ENCODE results near the gene HECTD1. TPM values are rescaled to one million over a fixed set of nuclear protein-coding genes. Genes with fewer than 3 reads are reported as not detected.

HECTD1 gene
- total and polyA plus RNA-seq, 10 of the 15 experiments (the other 5 are each of a cell fraction or from before 2014, with no cell fraction given), result 27.3 to 116 (median 57.7) TPM

- ATAC-seq (no peak), DNase-seq (ENCODE audit: low read depth, low spot score) (no peak), FAIRE-seq (no peak)
- Histone ChIP-seq H4K20me1 (ENCODE audit: control insufficient read depth, insufficient read depth) (no peaks in the 10 kb centered on the region), H3K79me2 (ENCODE audit: control insufficient read depth, insufficient read depth, low read length) (peaks cover 36% of the 10 kb centered on the region), H3K36me3 (ENCODE audit: control insufficient read depth in 2 of 2, insufficient read depth in 2 of 2, low read length in 1 of 2) (peaks cover 0 to 17% of the 10 kb centered on the region in 2 experiments; a peak in 2 of 4 replicates), H3K4me2 (ENCODE audit: control insufficient read depth, insufficient read depth) (no peak overlapping the region), H2AFZ (ENCODE audit: control insufficient read depth, low read depth, low read length) (no peak overlapping the region), H3K9me3 (replicated peaks; ENCODE audit: control insufficient read depth, insufficient read depth, low read length) (no peaks in the 10 kb centered on the region), H3K9ac (ENCODE audit: control insufficient read depth, insufficient read depth, low read length) (no peak overlapping the region), H3K4me1 (ENCODE audit: control insufficient read depth, insufficient read depth, low read length) (peaks cover under 1% of the 10 kb centered on the region; the same call in 1 of the 2 replicates), H3K27me3 (replicated peaks in 1 of 2; ENCODE audit: control insufficient read depth in 2 of 2, insufficient read depth in 2 of 2, low read length in 1 of 2) (no peaks in the 10 kb centered on the region), H3K27ac (ENCODE audit: control insufficient read depth, insufficient read depth) (no peak overlapping the region), H3K4me3 (no peak overlapping the region)
- intact Hi-C loops (cut with micrococcal nuclease; ENCODE audit: unreplicated experiment), result no loop called here
- CTCF ChIA-PET, result interaction anchor here (0.9 kb wide), 1 partner anchor 108 kb away, joined by 3 read pairs; no protein-coding TSS in a partner anchor
- BruUV-seq (replicated peaks), result no TSS peak
- in situ Hi-C loops (cut with MboI), result no loop called here
- RAD21 ChIA-PET (ENCODE audit: unreplicated experiment), result interaction anchor here (1.1 to 1.2 kb wide), 2 partner anchors 13 to 14 kb away, joined by 3 read pairs; partner anchors contain the start of gene HECTD1
- SMC1A ChIA-PET (ENCODE audit: uncharacterized antibody, unreplicated experiment), result interaction anchor here (1.3 to 2.1 kb wide), 3 partner anchors 9 to 14 kb away, joined by 6 to 7 read pairs (median 6); no protein-coding TSS in a partner anchor
- TF ChIP-seq ESRRA (IDR thresholded peaks at IDR 0.05; ENCODE audit: low read length) (no peak), NFIC (IDR thresholded peaks at IDR 0.05; ENCODE audit: low read depth, low read length) (no peak), ZBED1 (IDR thresholded peaks at IDR 0.05; ENCODE audit: borderline replicate concordance) (no peak), HDAC6 (IDR thresholded peaks at IDR 0.05; ENCODE audit: unreplicated experiment) (no peak)
- POLR2A ChIA-PET, result no interaction called here
Observed at GRCh38 chr14:31194661-31195060, 12.9 kb downstream of the HECTD1 start.

- Histone ChIP-seq H3K9ac (ENCODE audit: control insufficient read depth, insufficient read depth, low read length) (no peak overlapping the region), H3K27ac (ENCODE audit: control insufficient read depth, insufficient read depth) (no peak overlapping the region), H3K9me3 (replicated peaks; ENCODE audit: control insufficient read depth, insufficient read depth, low read length) (no peaks in the 10 kb centered on the region), H3K79me2 (ENCODE audit: control insufficient read depth, insufficient read depth, low read length) (peaks cover 35% of the 10 kb centered on the region), H4K20me1 (ENCODE audit: control insufficient read depth, insufficient read depth) (no peaks in the 10 kb centered on the region), H3K4me3 (no peak overlapping the region), H3K4me2 (ENCODE audit: control insufficient read depth, insufficient read depth) (no peak overlapping the region), H3K4me1 (ENCODE audit: control insufficient read depth, insufficient read depth, low read length) (no peaks in the 10 kb centered on the region), H3K27me3 (replicated peaks in 1 of 2; ENCODE audit: control insufficient read depth in 2 of 2, insufficient read depth in 2 of 2, low read length in 1 of 2) (no peaks in the 10 kb centered on the region), H2AFZ (ENCODE audit: control insufficient read depth, low read depth, low read length) (no peak overlapping the region), H3K36me3 (ENCODE audit: control insufficient read depth in 2 of 2, insufficient read depth in 2 of 2, low read length in 1 of 2) (peaks cover 0 to 17% of the 10 kb centered on the region in 2 experiments; a peak in 2 of 4 replicates)
- BruUV-seq (replicated peaks), result no TSS peak
- no peak for FAIRE-seq
- intact Hi-C loops (cut with micrococcal nuclease; ENCODE audit: unreplicated experiment), result no loop called here
- 76% methylated on average over 3 of the region's 3 CpGs for WGBS (ENCODE audit: insufficient coverage, insufficient replicate concordance, low lambda C conversion rate, missing lambda C conversion rate)
- POLR2A ChIA-PET, result interaction anchor here (0.6 kb wide), 1 partner anchor 43 kb away, joined by 7 read pairs; no protein-coding TSS in a partner anchor
- RAD21 ChIA-PET (ENCODE audit: unreplicated experiment), result interaction anchor here (1.1 to 1.2 kb wide), 2 partner anchors 14 to 15 kb away, joined by 3 read pairs; partner anchors contain the start of gene HECTD1
- no peak for DNase-seq (ENCODE audit: low read depth, low spot score)
- TF ChIP-seq MYC (IDR thresholded peaks at IDR 0.05; ENCODE audit: insufficient read depth, insufficient read length, insufficient replicate concordance, low read length, severe bottlenecking) (no peak), ZNF592 (IDR thresholded peaks at IDR 0.05) (no peak), BACH1 (IDR thresholded peaks at IDR 0.05; ENCODE audit: borderline replicate concordance) (no peak), ATF2 (IDR thresholded peaks at IDR 0.05; ENCODE audit: low read length) (no peak), PBX3 (IDR thresholded peaks at IDR 0.05; ENCODE audit: insufficient replicate concordance, low read depth, low read length) (no peak), MEF2A (IDR thresholded peaks at IDR 0.05; ENCODE audit: insufficient read depth, low read depth, low read length) (no peak)
- in situ Hi-C loops (cut with MboI), result no loop called here
- SMC1A ChIA-PET (ENCODE audit: uncharacterized antibody, unreplicated experiment), result interaction anchor here (0.6 to 2.1 kb wide), 4 partner anchors 8 to 15 kb away, joined by 3 to 7 read pairs (median 6); no protein-coding TSS in a partner anchor
- CTCF ChIA-PET, result no interaction called here
- no peak for ATAC-seq
Observed at GRCh38 chr14:31194095-31194494, 13.5 kb downstream of the HECTD1 start.
